Ramos (cell line): Measurements from ENCODE around the gene GIMAP2.
"Not testable (repeated sequence)": the region's sequence is repeated elsewhere in the genome, so short reads cannot be mapped to it uniquely, and the experiment has no call there.

ENCODE experiments used
- in situ Hi-C: fragments of 300-500 bp; cut with MboI; formaldehyde crosslinking; loops from one replicate; pipeline ENCODE4 v1.14.3; 2022; ENCODE audit warnings: low sequenced_read_pairs; ENCODE audit not compliant: unreplicated experiment

GIMAP2 gene

DNA sequence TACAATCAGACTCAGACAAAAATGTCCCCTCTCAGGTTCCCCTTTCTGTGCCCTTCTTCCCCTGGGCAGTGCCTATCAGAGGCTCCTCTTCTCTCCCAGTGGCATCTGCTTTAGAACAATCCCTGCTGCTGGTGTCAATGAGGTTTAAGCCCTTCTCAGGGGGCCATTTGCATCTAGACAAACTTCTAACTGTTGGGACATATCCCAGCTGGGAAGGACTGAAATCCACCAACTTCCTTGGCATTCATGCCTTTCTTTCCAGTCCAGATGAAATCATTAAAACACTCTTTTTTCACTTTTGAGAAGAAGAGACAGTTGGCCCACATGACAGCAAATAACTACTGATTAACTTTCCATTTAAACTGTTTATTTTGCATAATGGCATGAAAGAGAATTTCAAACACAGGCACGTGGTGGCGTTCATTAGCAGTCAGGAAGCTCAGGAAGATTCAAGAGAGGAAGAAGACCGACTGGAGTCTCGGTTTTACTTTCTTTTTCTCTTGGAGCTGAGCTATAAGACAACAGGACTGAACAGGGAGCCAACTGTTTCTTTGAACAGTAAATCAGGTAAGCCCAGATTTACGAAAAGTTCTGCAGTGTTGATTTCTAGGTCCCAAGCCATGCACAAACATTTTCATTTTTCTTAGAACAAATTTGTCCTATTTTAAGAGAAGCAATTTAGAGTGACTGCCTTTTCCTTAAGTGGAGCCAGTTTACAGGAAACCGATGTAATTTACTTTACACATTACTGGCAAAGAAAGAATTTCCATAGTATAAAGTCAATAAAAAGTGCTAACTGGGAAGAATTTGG, at the start of gene GIMAP2:
GIMAP2 (plus strand) TSS at position 488 of the 811 bp plus-strand sequence. CDS start 1,354 bp downstream, outside the sequence.
- in situ Hi-C loops = no loop called here

DNA sequence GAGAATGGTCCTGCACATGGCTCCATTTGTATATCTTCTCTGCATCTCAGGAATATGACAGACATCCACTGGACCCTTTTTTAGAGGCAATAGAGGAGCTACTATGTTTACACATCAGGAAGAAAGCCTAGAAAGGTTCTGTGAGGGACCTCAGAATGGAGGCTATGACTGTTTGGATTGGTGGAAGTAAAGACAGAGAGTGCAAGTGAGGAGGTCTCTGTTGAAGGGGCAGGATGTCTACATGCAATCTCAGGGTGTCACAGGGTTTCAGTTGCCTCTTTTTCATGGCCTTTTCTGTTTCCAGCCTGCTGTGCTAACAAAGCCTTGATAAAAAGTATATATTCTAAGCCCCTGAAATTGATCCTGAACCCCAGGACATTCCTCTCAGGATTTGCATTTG, 43.7 kb upstream of the GIMAP2 start:
- in situ Hi-C loops = no loop called here

DNA sequence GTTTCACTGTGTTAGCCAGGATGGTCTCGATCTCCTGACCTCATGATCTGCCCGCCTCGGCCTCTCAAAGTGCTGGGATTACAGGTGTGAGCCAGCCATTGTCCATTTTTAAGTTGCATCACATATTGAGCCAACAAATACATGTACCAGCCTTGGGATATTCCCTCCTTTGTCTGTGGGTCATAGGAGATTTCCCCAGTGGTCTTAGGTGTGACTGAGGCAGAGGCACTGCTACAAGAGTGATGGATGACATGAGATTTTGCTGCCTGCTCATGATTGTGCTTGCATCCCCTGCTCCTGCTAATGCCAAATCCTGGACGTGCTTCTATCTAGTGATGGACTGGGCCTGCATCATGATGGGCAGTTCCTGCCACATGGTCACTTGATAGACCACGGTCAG, 42.6 kb upstream of the GIMAP2 start:
- in situ Hi-C loops = no loop called here

DNA sequence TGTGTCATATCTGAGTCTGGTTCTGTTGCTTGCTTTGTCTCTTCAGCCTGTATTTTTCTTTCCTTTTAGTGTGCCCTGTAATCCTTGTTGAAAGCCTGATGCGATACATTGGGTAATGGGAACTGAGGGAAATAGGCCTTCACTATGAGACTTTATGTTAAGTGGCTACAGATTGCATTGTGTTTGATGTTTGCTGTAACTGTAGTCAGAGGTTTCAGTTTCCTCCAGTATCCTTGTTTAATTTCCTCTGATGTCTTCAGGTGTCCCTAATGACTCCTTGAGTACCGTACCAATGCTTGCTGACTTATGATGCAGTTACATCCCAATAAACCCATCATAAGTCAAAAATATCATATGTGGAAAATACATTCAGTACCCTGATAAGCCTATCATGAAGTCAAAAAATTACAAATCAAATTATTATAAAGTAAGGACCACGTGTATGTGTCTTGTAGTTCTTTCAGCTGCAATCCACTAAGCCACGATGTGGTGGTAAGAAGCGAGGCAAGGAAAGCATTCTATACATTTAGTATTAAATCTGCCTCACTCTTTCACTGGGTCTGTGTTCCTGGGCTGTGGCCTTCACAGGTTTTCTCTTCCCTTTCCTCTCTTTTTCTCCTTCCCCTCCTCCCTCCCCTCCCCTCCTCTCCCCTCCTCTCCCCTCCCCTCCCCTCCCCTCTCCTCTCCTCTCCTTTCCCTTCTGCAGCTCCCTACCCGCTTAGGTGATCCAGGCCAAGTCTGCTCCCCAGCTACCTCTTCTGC, 40.1 kb upstream of the GIMAP2 start:
- in situ Hi-C loops = no loop called here

DNA sequence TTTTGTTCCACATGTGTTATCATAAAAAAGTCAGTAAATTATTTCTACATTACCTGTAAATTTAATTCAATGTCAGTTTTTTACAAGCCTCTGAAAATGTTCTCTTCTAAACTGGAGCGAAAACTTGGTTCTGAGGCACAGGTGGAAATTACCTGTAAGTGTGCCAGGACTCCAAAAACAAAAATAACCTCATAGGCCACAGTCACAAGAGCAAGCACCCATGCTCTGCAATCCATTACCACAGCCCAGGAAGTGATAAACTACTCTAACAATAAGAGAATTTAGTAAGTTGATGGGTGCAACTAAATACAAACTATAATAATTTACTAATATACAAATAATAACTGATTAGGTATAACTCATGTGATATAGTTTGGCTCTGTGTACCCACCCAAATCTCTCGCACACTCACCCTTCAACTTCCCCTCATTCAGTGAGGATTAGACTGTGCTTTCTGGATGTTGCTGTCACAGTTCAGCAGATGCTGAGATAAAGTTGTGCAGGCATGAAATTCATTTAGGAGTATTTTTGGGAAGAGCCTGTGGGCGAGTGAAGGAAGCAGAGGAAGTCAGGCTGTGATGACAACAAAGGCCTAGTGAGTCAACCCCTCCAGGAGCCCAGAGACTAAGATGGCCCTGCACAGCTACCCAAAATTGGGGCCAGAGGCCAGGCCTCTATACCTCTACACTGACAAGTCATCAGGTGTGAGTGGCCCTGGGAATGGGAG, 37.0 kb upstream of the GIMAP2 start:
- in situ Hi-C loops = no loop called here

DNA sequence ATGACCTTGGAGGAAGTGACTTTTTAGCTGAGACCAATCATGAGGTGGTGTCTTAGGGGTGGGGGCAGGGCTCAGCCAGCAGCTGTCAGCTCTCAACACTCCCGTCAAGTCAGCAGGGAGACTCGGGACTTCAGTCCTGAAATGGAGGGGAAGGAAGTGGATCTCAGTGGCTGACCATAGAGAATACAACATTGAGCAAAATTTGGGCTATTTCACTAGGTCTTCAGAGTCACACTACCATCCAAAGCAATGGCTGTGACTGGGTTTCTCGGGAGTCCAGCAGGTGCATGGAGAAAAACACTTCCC, 36.5 kb upstream of the GIMAP2 start:
- in situ Hi-C loops = no loop called here

DNA sequence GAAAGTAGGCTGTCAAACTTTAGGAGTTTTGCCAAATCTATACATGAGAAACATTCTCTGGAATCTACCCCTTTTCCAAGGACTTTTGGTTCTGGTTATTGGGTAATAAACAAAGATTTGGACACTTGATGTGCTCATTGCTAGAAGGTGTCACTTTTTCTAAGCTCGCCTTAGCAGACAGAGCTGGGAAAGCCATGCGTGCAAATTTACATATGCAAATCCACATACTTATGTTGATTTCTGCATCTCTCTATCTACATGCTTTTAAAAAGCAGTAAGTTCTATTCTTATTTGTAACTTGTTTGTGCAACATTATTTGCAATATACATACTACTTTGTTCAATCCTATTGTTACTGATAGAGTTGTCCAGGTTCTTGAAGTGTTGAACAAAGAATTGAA, 30.8 kb upstream of the GIMAP2 start:
- in situ Hi-C loops = no loop called here

DNA sequence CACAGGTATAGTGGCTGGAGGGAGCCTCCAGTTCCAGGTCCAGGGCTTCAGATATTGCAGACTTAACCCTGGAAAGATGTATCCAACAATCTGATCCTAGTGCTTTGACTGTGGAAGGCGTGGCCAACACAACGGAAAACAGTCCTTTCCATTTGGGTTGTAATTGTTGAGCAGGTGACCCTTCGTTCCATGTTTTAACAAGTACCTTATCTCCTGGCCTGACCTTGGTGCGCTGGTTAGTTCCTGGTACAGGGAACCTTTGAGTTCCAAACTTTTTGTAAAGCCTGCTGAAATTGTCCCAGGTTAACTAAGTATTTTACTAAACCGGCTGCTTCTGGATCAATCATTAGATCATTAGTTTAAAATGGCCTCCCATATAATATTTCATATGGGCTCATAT, 29.5 kb upstream of the GIMAP2 start:
- in situ Hi-C loops = no loop called here

DNA sequence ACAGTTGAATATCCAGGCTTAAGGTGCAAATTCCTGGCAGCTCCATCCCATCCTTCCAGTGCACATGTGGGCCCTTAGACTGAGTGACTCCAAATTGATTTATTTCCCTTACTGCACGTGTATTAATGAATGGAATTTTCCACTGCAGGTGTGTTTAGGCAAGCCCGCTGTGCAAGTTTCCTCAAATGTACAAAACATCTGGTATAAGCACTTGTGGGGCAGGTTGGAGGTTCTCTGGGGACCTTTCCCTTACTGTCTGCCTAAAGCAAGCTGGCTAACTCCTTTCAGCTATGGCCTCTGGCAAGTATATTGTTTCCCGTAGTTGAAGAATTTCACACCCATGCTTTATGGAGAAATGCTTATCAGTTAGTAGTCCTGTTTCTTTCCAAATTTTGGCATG, 28.0 kb upstream of the GIMAP2 start:
- in situ Hi-C loops = no loop called here

DNA sequence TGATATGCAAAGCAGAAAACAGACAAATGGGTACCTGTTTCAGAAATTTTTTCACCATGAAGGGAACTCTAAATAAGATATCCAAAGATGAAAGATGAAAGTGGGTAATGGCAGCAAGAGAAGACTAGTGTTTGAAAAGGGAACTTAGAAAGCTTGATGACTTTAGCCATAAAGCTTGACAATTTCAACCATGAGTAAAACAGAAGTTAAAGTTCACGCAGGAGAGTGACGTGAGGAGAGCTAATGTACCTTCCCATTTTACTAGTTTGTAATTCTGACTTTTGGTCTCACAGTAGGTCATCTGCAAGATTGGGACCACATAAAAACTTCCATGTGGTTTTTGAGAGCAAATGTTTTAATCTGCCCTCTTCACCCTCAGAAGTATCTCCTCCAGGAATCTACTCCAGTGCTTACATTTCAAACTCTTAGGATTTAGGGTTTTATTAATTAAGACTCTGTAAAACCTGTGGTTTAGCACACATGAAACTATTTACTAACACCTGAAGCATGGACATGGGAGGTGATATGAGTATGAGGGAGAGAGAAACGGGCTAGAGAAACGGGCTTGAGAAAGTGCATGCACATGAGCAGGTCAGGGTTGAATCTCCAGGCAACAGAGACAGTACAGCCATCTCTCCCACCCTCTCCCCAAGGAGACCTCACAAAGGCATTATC, 24.4 kb upstream of the GIMAP2 start:
- in situ Hi-C loops = no loop called here

DNA sequence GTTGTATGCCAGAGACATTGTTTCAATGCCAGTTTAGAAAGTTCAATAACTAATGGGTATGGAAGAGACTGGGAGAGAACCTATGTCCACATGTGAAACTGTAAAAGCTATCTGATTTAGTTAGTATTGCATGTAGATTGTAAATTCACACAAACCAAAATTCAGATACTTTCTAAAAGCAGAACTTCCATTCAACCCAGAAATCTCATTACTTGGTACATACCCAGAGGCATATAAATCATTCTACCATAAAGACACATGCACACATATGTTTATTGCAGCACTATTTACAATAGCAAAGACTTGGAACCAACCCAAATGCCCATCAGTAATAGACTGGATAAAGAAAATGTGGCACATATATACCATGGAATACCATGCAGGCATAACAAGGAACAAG, 22.7 kb upstream of the GIMAP2 start:
- in situ Hi-C loops = not testable (repeated sequence)

DNA sequence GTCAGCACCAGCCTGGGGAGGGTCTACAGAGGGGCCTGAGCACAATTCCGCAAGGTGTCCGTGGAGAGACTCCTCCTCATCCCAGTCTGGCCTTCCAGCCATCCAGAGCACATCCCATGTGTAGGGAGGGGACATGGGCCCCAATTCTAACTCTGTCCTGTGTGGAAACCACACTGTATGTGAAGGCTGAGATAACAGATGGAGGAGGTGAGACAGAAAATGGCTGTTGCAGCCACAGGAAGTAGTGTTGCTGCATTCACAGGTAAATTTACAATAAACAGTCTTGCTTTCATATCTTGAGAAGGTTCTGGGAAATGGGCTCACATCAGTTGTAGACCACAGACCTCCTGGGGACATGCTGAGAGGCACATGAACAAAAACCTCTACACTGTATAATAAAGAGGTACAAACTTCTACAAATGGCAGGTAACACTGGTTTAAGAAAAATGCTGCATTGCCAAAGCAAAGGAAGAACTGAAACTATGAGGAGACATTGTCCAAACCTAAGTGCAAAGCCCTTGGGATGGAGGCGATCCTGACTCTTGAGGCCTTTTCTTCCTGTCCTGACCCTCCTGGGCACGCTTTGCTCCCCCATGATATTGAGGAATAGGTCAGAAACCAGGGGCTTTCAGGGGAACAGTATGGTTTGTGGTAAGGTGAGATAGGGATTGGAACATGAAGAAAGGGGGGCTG, 21.6 kb upstream of the GIMAP2 start:
- in situ Hi-C loops = no loop called here

DNA sequence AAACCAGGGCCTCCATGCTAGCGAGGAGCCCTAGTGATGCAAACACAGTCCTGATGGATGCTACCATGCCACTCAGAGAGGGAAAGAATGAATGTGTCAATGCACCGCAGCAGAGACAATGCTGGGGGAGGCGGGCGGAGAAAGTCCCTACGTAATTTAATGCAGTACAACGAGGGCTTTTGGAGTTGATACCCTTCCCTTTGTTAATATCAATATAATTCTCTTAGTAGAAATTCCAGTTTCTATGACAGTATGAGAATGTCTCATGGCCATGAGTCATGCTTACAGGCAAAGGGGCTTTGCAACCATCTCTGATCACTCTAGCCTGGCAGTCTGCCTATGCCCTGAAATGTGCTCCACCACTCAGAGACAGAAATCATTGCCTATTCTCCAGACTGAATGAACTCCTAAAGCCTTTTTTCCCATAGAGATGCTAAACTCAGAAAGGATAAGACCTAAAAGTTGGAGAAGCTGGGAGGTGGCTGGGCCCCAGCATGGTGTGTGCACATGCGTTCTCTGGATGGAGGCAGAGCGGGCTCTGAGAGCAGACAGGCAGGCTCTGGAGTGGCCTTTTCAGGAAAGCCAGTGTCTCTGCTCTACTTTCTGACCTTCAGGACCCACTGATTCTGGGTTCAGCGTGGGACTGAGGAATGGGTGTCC, 20.3 kb upstream of the GIMAP2 start:
- in situ Hi-C loops = no loop called here

DNA sequence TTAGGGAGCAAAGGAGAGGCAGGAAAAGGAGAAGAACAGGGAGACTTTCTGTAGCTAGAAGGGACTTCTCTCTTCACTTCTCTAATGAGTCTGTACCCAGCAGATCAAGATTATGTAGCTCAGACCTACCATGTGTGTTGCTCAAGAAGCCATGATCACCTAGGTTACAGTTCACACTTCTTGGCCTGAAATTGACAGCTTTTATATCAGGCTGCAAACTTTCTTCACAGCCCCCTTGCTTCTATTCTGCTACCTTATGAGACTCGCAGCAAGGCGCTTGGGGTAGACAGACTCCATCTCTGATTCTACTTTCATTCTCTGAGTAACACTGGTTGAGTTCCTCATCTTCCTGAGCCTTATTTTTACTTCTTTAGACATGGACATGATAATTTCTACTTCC, 19.6 kb upstream of the GIMAP2 start:
- in situ Hi-C loops = no loop called here

DNA sequence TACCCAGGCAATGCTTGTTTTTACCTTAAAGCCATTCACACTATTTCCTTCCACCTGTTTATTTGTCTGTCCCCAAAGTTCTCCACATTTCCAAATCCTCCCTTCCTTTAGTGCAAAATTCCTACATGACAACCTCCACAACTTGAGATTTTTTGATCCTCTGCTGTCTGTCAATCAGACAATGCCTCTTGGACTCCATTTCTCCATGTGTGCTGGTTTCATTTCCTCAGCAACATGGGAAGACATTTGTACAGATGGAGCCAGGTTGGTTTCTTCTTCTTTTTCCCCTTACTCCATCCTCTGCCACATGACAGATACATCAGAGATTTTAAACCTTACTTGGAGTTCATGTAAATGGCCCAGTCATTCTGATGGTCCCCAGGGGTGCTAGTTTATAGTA, 19.1 kb upstream of the GIMAP2 start:
- in situ Hi-C loops = no loop called here

DNA sequence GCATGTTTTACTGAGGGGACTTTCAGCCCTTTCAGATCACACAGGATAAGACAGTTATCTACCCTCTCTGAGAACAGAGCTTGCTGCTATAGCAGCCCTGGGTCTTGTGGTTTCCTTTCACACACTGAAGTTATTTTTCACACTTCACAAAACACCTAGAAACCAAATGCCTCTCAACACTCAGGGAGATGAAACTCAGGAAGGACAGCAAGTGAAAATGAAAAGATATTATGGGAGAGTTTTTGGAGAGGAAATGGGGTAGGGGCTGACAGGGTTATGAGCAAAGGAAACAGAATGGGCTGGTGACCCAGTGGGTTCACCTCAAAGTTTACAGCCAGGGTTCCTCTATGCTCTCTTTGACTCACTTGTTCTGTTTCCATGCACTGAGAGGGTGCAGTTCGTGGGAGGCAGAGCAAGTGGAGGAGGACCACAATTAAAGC, 17.0 kb upstream of the GIMAP2 start:
- in situ Hi-C loops = no loop called here

DNA sequence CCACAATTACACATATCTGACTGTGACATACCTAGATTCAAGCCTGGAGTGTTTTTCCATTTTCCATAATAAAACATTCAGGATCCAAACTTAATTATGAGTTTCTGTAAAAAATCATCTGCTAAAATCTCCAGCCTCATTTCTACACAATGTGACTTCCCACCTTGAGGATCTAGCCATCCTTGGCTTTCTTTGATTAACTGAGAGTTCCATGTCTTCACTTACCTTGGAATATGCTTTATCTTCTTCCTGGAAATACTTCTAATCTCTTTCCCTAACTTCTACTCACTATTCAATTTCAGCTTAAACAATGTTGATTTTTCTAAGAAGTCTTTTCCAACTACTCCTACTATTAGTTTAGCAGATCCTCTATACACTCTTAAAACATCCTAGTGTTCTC, 16.5 kb upstream of the GIMAP2 start:
- in situ Hi-C loops = no loop called here

DNA sequence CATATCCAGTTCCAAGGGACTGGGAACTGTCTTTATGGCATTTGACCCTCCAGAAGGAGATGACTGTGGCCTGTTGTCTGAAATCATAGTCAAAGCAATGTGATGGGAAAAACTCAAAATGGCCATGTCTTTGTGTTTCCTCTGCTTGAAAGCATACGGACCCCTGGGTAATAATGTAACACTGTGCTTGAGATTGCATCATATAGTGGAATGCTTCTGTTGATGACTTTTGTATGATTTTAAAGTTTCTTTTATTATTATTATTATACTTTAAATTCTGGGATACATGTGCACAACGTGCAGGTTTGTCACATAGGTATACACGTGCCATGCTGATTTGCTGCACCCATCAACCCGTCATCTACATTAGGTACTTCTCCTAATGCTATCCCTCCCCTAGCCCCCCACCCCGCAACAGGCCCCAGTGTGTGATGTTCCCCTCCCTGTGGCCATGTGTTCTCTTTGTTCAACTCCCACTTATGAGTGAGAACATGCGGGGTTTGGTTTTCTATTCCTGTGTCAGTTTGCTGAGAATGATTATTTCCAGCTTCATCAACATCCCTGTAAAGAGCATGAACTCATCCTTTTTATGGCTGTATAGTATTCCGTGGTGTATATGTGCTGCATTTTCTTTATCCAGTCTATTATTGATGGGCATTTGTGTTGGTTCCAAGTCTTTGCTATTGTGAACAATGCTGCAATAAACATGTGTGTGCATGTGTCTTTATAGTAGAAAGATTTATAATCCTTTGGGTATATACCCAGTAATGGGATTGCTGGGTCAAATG, 13.5 kb upstream of the GIMAP2 start:
- in situ Hi-C loops = not testable (repeated sequence)

DNA sequence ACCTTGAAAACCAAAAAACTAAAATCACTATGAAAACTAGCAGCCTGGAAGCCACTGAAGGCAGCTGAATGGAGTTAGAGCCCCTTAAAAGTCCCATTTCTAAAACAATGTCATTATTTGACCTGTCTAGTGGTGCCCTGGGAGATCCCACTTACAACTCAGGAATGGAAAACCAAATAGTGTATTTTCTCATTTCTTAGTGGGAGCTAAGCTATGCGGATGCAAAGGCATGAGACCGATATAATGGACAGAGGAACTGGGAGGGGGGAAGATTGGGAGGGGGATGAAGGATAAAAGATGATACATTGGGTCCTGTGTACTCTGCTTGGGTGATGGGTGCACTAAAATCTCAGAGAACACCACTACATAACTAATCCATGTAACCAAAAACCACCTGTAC, 9.8 kb upstream of the GIMAP2 start:
- in situ Hi-C loops = no loop called here
